Natural killer cell (primary cell): ENCODE data around the gene CST7. TPM values are rescaled to one million over a fixed set of nuclear protein-coding genes. Genes with fewer than 3 reads are reported as not detected.

Source experiments
- ATAC-seq, 3 donors: fragments of 150-1000 bp in 2 of 3; fragments of 200-7000 bp in 1 of 3; cut with Tn5 transposase; 1 replicate in 1 of 3; 2 replicates in 2 of 3; pipeline ENCODE4 v1.10.0; 2021; ENCODE audit warnings: mild to moderate bottlenecking in 2 of 3, moderate library complexity in 2 of 3
- DNase-seq, 2 donors: peaks; one replicate each; pipeline versions ENCODE4 v3.0.0 to v3.0.0-alpha.2; 2013 to 2021; ENCODE audit warnings: mixed read lengths in 1 of 2
- H3K27ac ChIP-seq: one replicate; pipeline ENCODE4 v1.5.1; 2013; ENCODE audit warnings: mild to moderate bottlenecking, low read length
- H3K27me3 ChIP-seq: one replicate; pipeline ENCODE4 v1.6.1; 2013; ENCODE audit warnings: low read length; ENCODE audit not compliant: control insufficient read depth, insufficient read depth
- H3K36me3 ChIP-seq: one replicate; pipeline ENCODE4 v1.6.1; 2013; ENCODE audit warnings: low read length; ENCODE audit not compliant: control insufficient read depth, insufficient read depth
- H3K4me1 ChIP-seq: one replicate; pipeline ENCODE4 v1.6.1; 2013; ENCODE audit warnings: low read length; ENCODE audit not compliant: control insufficient read depth, insufficient read depth
- H3K4me3 ChIP-seq: one replicate; pipeline ENCODE4 v1.5.1; 2013; ENCODE audit warnings: low read length
- H3K9me3 ChIP-seq: one replicate; pipeline ENCODE4 v1.6.1; 2013; ENCODE audit warnings: low read length; ENCODE audit not compliant: control insufficient read depth, insufficient read depth
- H3K27ac Mint-ChIP-seq, 2 donors: one replicate each; pipeline ENCODE4 v1.8.0; 2022; ENCODE audit warnings: mild to moderate bottlenecking in 2 of 2, mixed read lengths in 2 of 2, moderate library complexity in 1 of 2
- H3K27me3 Mint-ChIP-seq, 2 donors: one replicate each; pipeline ENCODE4 v1.8.0; 2022; ENCODE audit warnings: low read depth in 2 of 2, mixed read lengths in 2 of 2
- H3K36me3 Mint-ChIP-seq: one replicate; pipeline ENCODE4 v1.8.0; 2022; ENCODE audit warnings: mixed read lengths
- H3K4me1 Mint-ChIP-seq, 2 donors: one replicate each; pipeline ENCODE4 v1.8.0; 2022; ENCODE audit warnings: mixed read lengths in 2 of 2
- H3K4me3 Mint-ChIP-seq: one replicate; pipeline ENCODE4 v1.8.0; 2022; ENCODE audit warnings: mild to moderate bottlenecking, moderate library complexity, mixed read lengths
- H3K9me3 Mint-ChIP-seq, 2 donors: one replicate each; pipeline ENCODE4 v1.8.0; 2022; ENCODE audit warnings: mixed read lengths in 2 of 2
- CTCF ChIP-seq: fragments of 200-600 bp; IDR thresholded peaks from one replicate; pipeline ENCODE4 v1.8.0; 2022; ENCODE audit warnings: antibody characterized with exemption
- WGBS: methylation state at CpG from one replicate; pipeline ENCODE4 v1.1.7; 2013; ENCODE audit warnings: missing lambda C conversion rate; ENCODE audit not compliant: insufficient coverage; 5-methylcytosine and 5-hydroxymethylcytosine counted together
- intact Hi-C: fragments of 100-400 bp; cut with micrococcal nuclease; formaldehyde crosslinking; loops from one replicate; pipeline ENCODE4 v1.14.2; 2022
- total RNA-seq, 4 donors: library from RNA; stranded (reverse); fragments of 120-200 nt in 1 of 4; gene quantifications; one replicate each; pipeline versions ENCODE4 v1.2.3 to v1.2.4, GENCODE V29; 2013 to 2022

CST7 gene
- total RNA-seq, 3 donors from 2014 or later (not counting 1 experiment from before 2014, with no cell fraction given): 590 to 700 (median 619) TPM

- no peaks in the 10 kb centered on the region for H3K27me3 ChIP-seq
- intact Hi-C loops: loop anchor here (5.0 kb wide), 1 partner anchor 123 kb away; the partner anchor contains the start of gene ACSS1
- Mint-ChIP-seq H3K4me3 (no peak overlapping the region), H3K27ac (no peak overlapping the region), H3K9me3 (no peaks in the 10 kb centered on the region), H3K4me1 (peaks cover 41 to 46% of the 10 kb centered on the region in 2 donors), H3K27me3 (peaks cover 0 to 2% of the 10 kb centered on the region in 2 donors), H3K36me3 (no peaks in the 10 kb centered on the region)
- H3K4me3 ChIP-seq: no peak overlapping the region
- DNase-seq: no peak
- 88% methylated on average over 9 of the region's 9 CpGs for WGBS
- ATAC-seq: no peak
- H3K27ac ChIP-seq: no peak overlapping the region
- H3K4me1 ChIP-seq: peaks cover 34% of the 10 kb centered on the region
- no peaks in the 10 kb centered on the region for H3K9me3 ChIP-seq
- no peaks in the 10 kb centered on the region for H3K36me3 ChIP-seq
- TF ChIP-seq CTCF: no peak
Measured at GRCh38 chr20:24934101-24934661, 14.9 kb upstream of the CST7 start.

GRCh38 chr20:24934716-24935115 is 14.4 kb upstream of the CST7 start:
- no peaks in the 10 kb centered on the region for H3K9me3 Mint-ChIP-seq
- Histone ChIP-seq H3K4me1 (peaks cover 34% of the 10 kb centered on the region), H3K36me3 (no peaks in the 10 kb centered on the region), H3K27ac (no peak overlapping the region), H3K4me3 (no peak overlapping the region), H3K9me3 (no peaks in the 10 kb centered on the region), H3K27me3 (no peaks in the 10 kb centered on the region)
- peaks cover 0 to 2% of the 10 kb centered on the region in 2 donors for H3K27me3 Mint-ChIP-seq
- WGBS: 84% methylated on average over 3 of the region's 3 CpGs
- DNase-seq (no peak), ATAC-seq (no peak)
- intact Hi-C loops: loop anchor here (5.0 kb wide), 1 partner anchor 123 kb away; the partner anchor contains the start of gene ACSS1
- H3K27ac Mint-ChIP-seq: no peak overlapping the region
- no peak for TF ChIP-seq CTCF
- peaks cover 40 to 45% of the 10 kb centered on the region in 2 donors for H3K4me1 Mint-ChIP-seq
- no peak overlapping the region for H3K4me3 Mint-ChIP-seq
- no peaks in the 10 kb centered on the region for H3K36me3 Mint-ChIP-seq

- no peaks in the 10 kb centered on the region for H3K36me3 ChIP-seq
- no peaks in the 10 kb centered on the region for H3K9me3 ChIP-seq
- no peak overlapping the region for H3K4me3 ChIP-seq
- TF ChIP-seq CTCF: no peak
- H3K4me1 Mint-ChIP-seq: peaks cover 35 to 41% of the 10 kb centered on the region in 2 donors
- H3K27ac Mint-ChIP-seq: no peak overlapping the region
- H3K4me3 Mint-ChIP-seq: no peak overlapping the region
- DNase-seq (no peak), ATAC-seq (no peak)
- intact Hi-C loops: no loop called here
- H3K9me3 Mint-ChIP-seq: no peaks in the 10 kb centered on the region
- peaks cover 0 to 2% of the 10 kb centered on the region in 2 donors for H3K27me3 Mint-ChIP-seq
- no peaks in the 10 kb centered on the region for H3K27me3 ChIP-seq
- 100% methylated on average over 2 of the region's 3 CpGs for whole genome bisulfite sequencing
- H3K36me3 Mint-ChIP-seq: no peaks in the 10 kb centered on the region
- peaks cover 33% of the 10 kb centered on the region for H3K4me1 ChIP-seq
- no peak overlapping the region for H3K27ac ChIP-seq
Measured at GRCh38 chr20:24935140-24935539, 13.9 kb upstream of the CST7 start.
